IPS-18c (cell line): Measurements from ENCODE around the gene FRMD8.

Experiments
- H3K4me3 ChIP-seq: 2 replicates; pipeline ENCODE4 v1.7.0; 2013; ENCODE audit warnings: low read depth, mild to moderate bottlenecking, low read length, moderate library complexity; ENCODE audit not compliant: insufficient read depth
- H3K9me3 ChIP-seq: one replicate; pipeline ENCODE4 v1.6.1; 2013; ENCODE audit warnings: mild to moderate bottlenecking, low read length, moderate library complexity; ENCODE audit not compliant: control insufficient read depth, insufficient read depth

Gene FRMD8

DNA sequence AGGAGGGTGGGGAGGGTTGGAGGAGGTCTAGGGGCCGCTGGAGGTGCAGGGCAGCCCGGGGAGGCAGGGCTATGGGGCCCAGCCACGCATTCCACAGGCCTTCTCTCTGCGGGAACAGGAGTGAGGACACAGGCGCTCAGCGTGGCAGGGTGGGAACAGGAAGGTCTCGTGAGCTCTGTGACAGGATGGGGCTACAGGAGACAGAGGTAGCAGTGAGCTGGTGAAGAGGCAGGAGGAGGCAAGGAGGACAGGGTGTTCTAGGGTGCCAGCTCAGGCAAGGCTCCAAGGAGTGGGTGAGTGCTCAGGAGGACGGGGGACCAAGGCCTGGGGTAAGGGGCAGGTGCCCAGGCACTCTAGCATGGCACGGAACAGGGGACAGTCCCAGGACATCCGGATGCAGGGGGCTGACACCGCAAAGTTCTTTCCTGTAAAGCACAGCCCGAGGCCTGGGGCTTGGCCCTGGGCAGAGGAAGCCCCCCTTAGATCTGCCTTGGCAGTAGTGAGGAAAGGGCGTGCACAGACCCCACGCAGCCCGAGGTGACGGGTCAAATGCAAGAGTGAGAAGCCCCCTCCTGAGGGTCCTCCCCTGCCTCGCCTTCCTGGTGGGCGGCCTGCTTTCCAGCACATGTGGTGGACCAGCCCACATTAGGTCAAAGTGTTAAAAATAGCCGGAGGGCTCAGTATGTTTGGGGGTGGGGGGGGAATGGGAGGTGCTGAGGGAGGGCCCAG lies 31.4 kb downstream of the FRMD8 start:
- H3K9me3 ChIP-seq: no peaks in the 10 kb centered on the region
- 0 out of 2 replicates have a peak overlapping the region, but pooled peaks have one; percentile 9 for H3K4me3 ChIP-seq

DNA sequence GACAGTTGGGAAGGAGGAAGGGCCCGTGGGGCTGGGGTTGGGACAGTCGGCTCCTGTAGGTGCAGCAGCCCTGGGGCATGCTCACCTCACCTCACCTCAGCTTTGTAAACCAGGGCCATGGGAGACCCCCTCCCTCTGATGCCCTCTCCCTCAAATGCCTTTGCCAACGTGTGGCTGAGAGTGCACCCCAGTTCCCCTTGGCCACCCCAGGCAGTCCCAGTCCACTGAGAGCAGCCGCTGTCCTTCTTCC lies 31.9 kb downstream of the FRMD8 start:
- no peaks in the 10 kb centered on the region for H3K9me3 ChIP-seq
- H3K4me3 ChIP-seq: 0 out of 2 replicates have a peak overlapping the region, but pooled peaks have one; percentile 6

DNA sequence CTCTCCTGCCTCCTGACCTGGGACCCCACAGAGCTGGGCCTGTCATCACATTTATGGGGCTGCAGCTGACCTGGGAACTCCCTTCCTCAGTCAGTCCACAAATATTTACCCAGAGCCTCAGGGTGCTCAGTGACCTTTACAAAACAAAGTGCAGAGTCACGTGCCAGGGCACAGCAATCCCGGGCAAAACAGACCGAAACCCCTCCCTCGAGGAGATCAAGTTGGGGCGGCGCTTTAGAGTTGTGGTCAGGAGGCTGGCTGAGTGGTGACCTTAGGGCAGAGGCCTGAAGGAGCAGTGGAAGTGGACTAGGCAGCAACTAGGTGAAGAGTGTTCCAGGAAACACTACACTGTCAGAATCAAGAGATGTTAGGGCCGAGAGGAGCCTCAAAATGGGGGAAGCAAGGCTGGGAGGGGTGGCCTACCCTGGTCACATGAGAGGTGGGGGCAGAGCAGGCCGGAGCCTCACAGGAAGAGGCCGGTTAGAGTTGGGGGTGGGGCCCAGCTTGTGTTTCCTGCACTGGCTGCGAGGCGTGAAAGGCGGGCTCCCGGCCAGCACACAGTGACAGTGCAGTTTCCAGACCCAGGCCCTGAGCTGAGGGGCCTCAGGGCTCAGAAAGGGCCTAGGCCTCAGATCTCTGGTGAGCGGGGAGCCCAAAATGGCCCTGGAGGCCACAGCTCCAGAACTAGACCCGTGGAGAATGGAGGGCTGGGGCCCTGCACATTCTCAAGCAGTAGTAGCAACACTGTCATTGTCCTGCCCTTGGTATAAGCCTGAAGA lies 32.4 kb downstream of the FRMD8 start:
- Histone ChIP-seq H3K4me3 (0 out of 2 replicates have a peak overlapping the region, but pooled peaks have one; percentile 6), H3K9me3 (no peaks in the 10 kb centered on the region)

DNA sequence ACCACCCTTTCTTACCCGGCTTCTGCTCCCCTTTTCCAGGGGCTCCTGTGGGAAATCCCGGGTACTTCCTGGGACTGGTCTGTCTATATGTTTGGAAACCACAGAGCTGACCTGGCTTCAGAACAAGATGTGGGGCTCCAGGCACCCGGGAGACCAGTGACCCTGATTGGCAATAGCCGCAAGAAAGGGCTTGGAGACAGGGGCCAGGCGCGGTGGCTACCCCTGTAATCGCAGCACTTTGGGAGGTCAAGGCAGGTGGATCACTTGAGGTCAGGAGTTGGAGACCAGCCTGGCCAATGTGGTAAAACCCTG lies 33.0 kb downstream of the FRMD8 start:
- no peak overlapping the region for H3K4me3 ChIP-seq
- H3K9me3 ChIP-seq: no peaks in the 10 kb centered on the region

DNA sequence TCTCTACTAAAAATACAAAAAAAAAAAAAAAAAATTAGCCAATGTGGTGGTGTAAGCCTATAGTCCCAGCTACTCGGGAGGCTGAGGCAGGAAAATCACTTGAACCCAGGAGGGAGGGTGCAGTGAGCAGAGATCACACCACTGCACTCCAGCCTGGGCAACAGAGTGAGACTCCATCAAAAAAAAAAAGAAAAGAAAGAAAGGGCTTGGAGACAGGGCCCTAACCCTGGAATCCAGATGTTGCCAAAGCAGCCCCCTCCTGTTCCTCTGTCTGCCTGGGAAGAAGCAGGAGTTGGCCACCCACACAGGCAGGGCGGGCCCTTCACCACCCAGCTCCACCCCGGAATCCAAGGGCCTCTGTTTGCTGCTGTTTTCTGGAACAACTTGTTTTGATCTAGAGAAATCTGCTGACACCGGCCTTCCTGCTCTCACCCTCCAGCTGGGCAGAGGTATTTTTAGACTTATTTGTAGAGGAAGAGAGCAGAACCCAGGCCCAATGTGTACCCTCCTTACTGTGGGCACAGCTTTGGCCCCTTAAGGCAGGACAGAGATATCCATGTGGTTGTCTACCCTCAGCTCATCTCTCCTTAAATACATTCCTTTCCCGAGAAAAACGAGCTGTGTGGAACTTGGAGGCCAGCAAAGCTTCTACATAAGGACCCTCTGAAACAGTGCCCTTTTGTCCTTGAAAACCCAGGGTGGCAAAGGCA lies 33.5 kb downstream of the FRMD8 start:
- Histone ChIP-seq H3K9me3 (no peaks in the 10 kb centered on the region), H3K4me3 (no peak overlapping the region)

DNA sequence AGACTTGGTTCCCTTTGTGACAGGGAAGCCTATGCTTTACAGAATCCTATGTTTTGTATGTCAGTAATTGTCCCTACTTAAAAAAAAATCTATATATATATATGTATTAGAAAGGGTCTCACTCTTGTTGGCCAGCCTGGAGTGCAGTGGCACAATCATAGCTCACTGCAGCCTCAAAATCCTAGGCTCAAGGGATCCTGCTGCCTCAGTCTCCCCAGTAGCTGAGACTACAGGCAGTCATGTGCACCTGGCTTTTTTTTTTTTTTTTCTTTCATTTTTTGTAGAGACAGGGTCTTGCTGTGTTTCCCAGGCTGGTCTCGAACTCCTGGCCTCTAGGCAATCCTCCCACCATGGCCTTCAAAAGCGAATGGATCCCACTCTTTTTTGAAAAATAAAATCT lies 34.1 kb downstream of the FRMD8 start:
- no peak overlapping the region for H3K4me3 ChIP-seq

DNA sequence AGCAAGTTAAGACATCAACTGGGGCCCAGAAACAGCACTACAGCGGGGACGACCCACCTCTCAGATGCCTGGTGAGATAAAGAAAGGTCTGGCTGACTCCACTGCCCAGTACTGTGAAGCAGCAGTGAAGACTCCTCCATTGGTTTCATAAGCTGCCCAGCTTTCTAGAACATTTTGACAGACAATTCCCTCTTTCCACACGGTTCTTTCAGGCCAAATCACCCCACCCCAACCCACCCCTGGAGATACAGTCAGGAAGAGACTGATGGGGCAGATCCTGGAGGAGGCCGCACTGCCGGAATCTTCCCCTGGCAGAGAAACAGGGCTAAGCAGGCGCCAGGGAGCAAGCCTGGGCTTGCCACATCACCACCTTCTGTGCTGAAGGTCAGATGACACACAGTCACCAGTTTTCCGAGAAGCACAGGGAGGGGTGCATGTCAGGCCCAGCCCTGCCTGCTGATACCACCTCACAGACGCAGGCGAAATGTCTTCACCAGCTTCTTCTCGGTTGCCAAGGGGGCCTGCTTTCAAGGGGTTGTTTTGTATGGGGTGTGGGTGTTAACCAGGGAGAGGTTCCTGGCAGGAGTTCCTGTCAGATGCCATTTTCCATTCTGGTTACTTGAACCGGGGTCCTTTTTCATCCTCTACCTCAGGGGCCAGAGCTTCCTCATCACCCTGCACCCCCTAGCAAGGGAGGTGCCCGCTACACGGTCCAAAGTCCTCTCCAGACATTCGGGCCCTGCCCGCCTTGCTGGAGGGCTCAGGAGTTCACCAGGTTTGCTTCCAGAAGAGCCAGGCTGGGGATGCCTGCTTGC lies 34.7 kb downstream of the FRMD8 start:
- H3K9me3 ChIP-seq: no peaks in the 10 kb centered on the region
- peak overlapping the region; percentile 47; the same call in 1 of the 2 replicates for H3K4me3 ChIP-seq

More for the DNA sequence above, 34.1 kb downstream of the FRMD8 start:
- no peaks in the 10 kb centered on the region for H3K9me3 ChIP-seq

DNA sequence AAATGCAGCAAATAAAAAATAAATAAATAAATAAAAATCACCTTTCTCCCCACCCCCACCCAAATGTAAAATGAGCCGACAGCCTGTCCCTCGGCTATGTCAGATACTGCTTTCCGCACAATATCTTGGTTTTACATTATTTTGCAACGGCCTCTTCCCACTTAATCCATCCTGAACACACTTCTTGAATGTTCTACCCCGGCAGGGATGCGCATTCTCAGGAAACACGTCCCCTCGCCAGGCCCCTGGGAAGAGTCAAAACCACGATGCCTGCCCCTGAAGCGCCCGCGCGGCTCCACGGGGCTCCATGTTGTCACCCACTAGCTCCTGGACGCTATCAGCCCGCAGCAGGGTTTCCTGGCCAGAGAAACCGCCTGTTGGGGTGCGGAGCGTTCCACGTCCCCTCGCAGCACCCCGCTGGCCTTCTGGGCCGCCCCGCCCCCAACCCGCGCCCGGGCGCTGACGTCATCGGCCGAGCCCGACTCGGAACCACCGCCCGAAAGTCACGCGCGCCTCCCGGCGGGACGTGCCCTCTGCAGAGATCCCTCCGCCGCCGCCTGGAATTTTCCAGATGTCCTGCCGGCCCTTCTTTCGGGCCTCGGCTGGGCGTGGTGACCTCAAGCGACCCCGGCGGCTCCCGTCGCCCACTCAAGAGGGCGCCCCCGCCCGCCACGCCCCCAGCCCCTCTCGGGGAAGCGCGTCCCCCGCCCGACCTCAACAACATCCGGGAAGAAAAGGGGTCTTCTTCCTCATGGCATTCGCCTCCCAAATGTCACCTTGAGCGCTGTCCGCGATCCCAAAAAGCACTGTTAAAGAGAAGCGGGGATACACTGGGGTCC lies 35.6 kb downstream of the FRMD8 start:
- H3K9me3 ChIP-seq: no peaks in the 10 kb centered on the region
- peak overlapping the region; percentile 65 for H3K4me3 ChIP-seq

DNA sequence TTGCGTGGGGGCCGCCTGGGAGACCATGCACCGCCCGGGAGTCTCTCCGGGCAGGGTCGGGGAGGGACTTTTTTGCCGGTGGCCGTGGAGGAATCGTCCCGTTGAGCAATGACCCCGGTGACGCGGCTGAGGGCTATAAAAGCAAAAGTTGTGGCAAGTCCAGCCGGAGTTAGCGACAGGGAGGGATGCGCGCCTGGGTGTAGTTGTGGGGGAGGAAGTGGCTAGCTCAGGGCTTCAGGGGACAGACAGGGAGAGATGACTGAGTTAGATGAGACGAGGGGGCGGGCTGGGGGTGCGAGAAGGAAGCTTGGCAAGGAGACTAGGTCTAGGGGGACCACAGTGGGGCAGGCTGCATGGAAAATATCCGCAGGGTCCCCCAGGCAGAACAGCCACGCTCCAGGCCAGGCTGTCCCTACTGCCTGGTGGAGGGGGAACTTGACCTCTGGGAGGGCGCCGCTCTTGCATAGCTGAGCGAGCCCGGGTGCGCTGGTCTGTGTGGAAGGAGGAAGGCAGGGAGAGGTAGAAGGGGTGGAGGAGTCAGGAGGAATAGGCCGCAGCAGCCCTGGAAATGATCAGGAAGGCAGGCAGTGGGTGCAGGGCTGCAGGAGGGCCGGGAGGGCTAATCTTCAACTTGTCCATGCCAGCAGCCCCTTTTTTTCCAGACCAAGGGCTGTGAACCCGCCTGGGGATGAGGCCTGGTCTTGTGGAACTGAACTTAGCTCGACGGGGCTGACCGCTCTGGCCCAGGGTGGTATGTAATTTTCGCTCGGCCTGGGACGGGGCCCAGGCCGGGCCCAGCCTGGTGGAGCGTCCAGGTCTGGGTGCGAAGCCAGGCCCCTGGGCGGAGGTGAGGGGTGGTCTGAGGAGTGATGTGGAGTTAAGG lies 36.4 kb downstream of the FRMD8 start, which contains the start of gene NEAT1:
Gene NEAT1 (plus strand): TSS at position 166 of the 883 bp plus-strand sequence.
- peak within 1 kb of the TSS; percentile 65 for H3K4me3 ChIP-seq
- H3K9me3 ChIP-seq: no peaks in the 10 kb centered on the region

DNA sequence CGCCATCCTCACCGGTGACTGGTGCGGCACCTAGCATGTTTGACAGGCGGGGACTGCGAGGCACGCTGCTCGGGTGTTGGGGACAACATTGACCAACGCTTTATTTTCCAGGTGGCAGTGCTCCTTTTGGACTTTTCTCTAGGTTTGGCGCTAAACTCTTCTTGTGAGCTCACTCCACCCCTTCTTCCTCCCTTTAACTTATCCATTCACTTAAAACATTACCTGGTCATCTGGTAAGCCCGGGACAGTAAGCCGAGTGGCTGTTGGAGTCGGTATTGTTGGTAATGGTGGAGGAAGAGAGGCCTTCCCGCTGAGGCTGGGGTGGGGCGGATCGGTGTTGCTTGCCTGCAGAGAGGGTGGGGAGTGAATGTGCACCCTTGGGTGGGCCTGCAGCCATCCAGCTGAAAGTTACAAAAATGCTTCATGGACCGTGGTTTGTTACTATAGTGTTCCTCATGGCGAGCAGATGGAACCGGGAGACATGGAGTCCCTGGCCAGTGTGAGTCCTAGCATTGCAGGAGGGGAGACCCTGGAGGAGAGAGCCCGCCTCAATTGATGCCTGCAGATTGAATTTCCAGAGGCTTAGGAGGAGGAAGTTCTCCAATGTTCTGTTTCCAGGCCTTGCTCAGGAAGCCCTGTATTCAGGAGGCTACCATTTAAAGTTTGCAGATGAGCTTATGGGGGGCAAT lies 37.2 kb downstream of the FRMD8 start:
- H3K4me3 ChIP-seq: peak overlapping the region; percentile 65

DNA sequence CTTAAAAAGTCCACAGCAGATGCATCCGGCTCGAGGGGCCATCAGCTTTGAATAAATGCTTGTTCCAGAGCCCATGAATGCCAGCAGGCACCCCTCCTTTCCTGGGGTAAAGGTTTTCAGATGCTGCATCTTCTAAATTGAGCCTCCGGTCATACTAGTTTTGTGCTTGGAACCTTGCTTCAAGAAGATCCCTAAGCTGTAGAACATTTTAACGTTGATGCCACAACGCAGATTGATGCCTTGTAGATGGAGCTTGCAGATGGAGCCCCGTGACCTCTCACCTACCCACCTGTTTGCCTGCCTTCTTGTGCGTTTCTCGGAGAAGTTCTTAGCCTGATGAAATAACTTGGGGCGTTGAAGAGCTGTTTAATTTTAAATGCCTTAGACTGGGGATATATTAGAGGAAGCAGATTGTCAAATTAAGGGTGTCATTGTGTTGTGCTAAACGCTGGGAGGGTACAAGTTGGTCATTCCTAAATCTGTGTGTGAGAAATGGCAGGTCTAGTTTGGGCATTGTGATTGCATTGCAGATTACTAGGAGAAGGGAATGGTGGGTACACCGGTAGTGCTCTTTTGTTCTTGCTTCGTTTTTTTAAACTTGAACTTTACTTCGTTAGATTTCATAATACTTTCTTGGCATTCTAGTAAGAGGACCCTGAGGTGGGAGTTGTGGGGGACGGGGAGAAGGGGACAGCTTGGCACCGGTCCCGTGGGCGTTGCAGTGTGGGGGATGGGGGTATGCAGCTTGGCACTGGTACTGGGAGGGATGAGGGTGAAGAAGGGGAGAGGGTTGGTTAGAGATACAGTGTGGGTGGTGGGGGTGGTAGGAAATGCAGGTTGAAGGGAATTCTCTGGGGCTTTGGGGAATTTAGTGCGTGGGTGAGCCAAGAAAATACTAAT lies 38.0 kb downstream of the FRMD8 start:
- Histone ChIP-seq H3K4me3 (peak overlapping the region; percentile 65), H3K9me3 (no peaks in the 10 kb centered on the region)

More for the DNA sequence above, 37.2 kb downstream of the FRMD8 start:
- no peaks in the 10 kb centered on the region for H3K9me3 ChIP-seq

DNA sequence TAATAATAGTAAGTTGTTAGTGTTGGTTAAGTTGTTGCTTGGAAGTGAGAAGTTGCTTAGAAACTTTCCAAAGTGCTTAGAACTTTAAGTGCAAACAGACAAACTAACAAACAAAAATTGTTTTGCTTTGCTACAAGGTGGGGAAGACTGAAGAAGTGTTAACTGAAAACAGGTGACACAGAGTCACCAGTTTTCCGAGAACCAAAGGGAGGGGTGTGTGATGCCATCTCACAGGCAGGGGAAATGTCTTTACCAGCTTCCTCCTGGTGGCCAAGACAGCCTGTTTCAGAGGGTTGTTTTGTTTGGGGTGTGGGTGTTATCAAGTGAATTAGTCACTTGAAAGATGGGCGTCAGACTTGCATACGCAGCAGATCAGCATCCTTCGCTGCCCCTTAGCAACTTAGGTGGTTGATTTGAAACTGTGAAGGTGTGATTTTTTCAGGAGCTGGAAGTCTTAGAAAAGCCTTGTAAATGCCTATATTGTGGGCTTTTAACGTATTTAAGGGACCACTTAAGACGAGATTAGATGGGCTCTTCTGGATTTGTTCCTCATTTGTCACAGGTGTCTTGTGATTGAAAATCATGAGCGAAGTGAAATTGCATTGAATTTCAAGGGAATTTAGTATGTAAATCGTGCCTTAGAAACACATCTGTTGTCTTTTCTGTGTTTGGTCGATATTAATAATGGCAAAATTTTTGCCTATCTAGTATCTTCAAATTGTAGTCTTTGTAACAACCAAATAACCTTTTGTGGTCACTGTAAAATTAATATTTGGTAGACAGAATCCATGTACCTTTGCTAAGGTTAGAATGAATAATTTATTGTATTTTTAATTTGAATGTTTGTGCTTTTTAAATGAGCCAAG lies 38.9 kb downstream of the FRMD8 start:
- Histone ChIP-seq H3K9me3 (no peaks in the 10 kb centered on the region), H3K4me3 (peak overlapping the region; percentile 65)

DNA sequence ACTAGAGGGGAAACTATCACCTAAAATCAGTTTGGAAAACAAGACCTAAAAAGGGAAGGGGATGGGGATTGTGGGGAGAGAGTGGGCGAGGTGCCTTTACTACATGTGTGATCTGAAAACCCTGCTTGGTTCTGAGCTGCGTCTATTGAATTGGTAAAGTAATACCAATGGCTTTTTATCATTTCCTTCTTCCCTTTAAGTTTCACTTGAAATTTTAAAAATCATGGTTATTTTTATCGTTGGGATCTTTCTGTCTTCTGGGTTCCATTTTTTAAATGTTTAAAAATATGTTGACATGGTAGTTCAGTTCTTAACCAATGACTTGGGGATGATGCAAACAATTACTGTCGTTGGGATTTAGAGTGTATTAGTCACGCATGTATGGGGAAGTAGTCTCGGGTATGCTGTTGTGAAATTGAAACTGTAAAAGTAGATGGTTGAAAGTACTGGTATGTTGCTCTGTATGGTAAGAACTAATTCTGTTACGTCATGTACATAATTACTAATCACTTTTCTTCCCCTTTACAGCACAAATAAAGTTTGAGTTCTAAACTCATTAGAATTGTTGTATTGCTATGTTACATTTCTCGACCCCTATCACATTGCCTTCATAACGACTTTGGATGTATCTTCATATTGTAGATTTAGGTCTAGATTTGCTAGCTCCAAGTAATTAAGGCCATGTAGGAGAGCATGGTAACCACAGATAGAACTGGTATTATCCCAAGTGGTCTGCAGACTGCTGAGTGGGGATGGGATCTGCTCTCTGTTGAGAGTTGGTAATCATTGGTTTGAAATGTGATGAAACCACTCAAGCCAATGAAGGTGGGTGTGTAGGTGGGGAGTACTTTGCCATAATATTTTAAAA lies 39.8 kb downstream of the FRMD8 start:
- peak overlapping the region; percentile 22; the same call in 1 of the 2 replicates for H3K4me3 ChIP-seq

More for the DNA sequence above, 39.8 kb downstream of the FRMD8 start:
- no peaks in the 10 kb centered on the region for H3K9me3 ChIP-seq
